GM13976 (cell line): ENCODE data around the gene HS3ST2.

Source experiments
- DNase-seq: peaks from one replicate; pipeline ENCODE4 v3.0.0; 2012; ENCODE audit warnings: low spot score
- in situ Hi-C: fragments of 300-500 bp; cut with MboI; formaldehyde crosslinking; loops from one replicate; pipeline ENCODE4 v1.12.0; 2022; ENCODE audit warnings: low sequenced_read_pairs, mixed read lengths, inconsistent platforms; ENCODE audit not compliant: unreplicated experiment
- TF ChIP-seq, protein P1 (sequence below): IDR thresholded peaks from 2 replicates; pipeline ENCODE4 v1.5.1; 2012; ENCODE audit warnings: borderline replicate concordance, mild to moderate bottlenecking; ENCODE audit not compliant: insufficient read depth; ENCODE audit errors: extremely low read depth, missing control alignments, control extremely low read depth

The HS3ST2 gene

DNA sequence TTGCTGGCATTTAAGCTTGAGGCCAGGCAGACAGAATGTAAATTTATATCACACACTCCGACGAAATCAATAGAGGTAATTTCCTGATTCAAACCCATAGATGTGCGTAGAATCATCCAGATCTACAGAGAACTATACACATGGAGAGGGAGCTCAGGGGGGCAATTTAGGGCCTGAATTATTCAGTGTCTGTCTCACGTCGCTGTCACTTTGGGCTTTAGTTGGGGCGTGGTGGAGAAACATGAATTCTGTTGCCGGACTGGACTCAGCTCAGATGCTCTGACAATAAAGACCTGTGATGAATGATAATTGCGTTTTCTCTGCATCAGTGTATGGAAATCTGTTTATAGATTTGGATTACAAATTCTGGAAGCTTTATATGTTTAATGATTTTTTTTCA lies 32.5 kb upstream of the HS3ST2 start:
- TF ChIP-seq, protein P1, sequence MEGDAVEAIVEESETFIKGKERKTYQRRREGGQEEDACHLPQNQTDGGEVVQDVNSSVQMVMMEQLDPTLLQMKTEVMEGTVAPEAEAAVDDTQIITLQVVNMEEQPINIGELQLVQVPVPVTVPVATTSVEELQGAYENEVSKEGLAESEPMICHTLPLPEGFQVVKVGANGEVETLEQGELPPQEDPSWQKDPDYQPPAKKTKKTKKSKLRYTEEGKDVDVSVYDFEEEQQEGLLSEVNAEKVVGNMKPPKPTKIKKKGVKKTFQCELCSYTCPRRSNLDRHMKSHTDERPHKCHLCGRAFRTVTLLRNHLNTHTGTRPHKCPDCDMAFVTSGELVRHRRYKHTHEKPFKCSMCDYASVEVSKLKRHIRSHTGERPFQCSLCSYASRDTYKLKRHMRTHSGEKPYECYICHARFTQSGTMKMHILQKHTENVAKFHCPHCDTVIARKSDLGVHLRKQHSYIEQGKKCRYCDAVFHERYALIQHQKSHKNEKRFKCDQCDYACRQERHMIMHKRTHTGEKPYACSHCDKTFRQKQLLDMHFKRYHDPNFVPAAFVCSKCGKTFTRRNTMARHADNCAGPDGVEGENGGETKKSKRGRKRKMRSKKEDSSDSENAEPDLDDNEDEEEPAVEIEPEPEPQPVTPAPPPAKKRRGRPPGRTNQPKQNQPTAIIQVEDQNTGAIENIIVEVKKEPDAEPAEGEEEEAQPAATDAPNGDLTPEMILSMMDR = no peak
- in situ Hi-C loops = no loop called here

DNA sequence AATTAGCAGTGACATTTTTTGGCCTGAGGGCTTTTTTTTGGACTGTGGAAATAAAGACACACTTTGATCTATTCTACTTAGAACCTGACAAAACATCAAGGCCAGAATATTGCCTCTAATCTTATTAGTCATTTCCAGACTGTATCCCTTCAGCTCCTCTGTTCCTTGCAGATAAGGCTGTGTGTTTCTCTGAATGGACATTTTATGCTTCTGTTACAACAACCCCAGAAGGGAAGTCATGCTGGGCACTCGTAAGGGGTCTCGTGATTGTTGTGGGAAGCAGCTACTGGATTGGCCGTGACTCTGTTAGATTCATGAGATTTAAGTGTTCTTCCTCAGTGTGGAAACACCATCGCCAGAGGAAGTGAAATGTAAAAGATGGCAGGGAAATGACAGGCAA lies 31.6 kb upstream of the HS3ST2 start:
- in situ Hi-C loops = no loop called here
- TF ChIP-seq, protein P1 = no peak

More for the DNA sequence above, 32.5 kb upstream of the HS3ST2 start:
- DNase-seq = no peak

DNA sequence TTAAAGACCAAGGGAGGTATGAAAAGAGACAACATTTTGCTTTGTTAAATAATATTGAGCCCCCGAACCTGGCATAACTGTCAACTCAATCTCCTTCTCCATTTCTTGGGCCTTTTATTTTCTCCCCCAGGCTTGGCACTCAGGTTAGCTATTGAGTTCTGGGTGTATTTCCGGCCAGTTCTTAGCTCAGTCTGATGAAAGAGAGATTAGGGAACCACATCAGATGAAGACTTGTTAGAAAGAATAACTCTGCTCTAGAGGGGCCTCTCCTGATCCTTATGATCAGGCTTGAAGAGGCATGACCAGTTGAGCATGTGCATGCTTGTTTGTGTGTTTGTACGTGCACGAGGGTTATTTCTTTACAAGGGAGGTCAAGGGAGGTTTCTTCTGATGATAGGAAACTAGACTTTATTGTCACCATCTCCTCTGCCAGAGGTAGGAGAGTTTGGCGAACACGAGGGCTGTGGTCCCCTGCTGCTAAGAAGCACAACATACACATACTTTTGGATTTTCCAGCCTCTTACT lies 29.2 kb upstream of the HS3ST2 start:
- in situ Hi-C loops = no loop called here
- DNase-seq = no peak
- TF ChIP-seq, protein P1 = no peak

More for the DNA sequence above, 31.6 kb upstream of the HS3ST2 start:
- no peak for DNase-seq

DNA sequence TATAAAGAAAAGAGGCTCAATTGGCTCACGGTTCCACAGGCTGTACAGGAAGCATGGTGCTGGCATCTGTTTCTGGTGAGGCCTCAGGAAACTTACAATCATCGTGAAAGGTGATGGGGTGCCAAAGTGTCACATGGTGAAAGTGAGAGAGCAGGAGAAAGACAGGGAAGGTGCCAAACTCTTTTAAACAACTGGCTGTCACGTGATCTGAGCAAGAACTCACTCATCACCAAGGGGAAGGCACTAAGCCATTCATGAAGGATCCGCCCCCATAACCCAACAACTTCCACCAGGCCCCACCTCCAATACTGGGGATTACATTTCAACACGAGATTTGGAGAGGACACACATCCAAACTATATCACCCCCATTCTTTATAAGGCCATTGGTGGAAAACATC lies 28.4 kb upstream of the HS3ST2 start:
- TF ChIP-seq, protein P1 = no peak
- in situ Hi-C loops = no loop called here
- DNase-seq = no peak

DNA sequence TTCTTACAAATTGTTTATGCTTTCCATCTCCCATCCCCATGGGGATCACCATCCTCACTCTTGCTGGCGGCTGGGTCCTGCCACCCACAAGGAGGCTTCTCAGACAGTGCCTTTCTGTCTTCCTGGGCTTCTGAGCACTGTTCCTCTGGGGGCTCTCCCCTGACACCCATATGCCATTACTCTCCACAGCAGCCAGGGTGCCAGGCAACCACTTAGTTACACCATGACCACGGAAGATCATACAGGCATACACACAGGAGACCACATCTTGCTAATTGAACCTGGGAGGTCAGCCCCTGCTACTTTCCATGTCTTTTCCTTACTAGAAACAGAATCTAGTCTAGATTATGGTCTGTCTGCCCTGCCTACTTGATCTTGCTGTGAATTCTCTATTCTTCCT lies 27.7 kb upstream of the HS3ST2 start:
- in situ Hi-C loops = no loop called here
- no peak for DNase-seq
- TF ChIP-seq, protein P1 = no peak

DNA sequence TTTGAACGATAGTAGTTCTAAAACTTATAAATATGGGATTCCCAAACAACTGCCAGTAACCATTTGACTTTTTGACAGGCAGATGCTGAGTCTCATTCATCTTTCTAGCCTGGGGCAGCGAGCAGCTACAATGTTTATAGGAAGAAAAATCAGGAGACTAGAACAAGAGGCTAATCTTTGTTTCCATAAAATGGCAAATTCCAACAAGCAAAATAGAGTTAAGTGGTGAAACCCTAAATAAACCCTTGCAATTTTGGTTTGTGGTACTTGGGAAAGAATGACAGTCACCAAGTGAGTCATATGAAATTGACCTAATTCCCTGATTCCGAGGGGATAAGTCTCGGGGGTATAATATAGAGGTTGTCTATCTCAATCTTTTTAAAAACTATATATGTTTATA lies 27.3 kb upstream of the HS3ST2 start:
- in situ Hi-C loops = no loop called here
- DNase-seq = no peak
- TF ChIP-seq, protein P1 = no peak

DNA sequence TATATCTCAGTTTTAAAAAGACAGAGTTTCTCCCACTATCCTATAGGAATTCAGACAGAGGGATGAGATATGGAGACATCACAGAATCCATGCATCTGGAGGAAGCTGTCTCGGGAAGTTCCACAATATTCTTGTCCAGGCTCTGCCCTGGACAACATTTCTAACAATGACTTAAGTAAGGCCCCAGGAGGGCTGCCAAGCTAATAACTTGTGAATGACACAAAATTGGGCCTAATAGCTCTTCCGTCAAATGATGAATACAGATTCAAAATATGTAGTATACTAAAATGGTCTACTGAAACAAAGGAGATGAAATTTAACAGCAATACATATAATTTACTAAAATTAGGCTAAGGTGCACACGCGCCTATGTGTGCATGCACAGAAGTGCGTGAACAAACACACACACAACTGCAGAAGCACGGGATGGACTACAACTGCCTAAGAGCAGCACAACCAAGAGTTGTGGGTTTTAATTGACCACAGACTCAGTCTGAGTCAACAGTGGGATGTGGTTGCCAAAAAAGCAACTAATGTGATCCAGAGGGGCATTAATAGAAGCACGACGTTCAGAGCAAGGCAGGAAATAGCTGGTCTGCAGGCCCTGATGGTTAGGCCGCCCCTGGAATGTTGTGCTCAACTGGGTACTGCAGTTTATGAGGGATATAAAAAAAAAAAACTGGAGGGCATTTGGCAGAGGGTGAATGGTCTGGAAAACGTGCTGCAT lies 26.3 kb upstream of the HS3ST2 start:
- DNase-seq = no peak
- in situ Hi-C loops = no loop called here

More for the DNA sequence above, 26.3 kb upstream of the HS3ST2 start:
- TF ChIP-seq, protein P1 = no peak
